ENCODE measurements around the gene LMO2.
"Not testable (repeated sequence)": the region's sequence is repeated elsewhere in the genome, so short reads cannot be mapped to it uniquely, and the experiment has no call there.

Gene LMO2

DNA sequence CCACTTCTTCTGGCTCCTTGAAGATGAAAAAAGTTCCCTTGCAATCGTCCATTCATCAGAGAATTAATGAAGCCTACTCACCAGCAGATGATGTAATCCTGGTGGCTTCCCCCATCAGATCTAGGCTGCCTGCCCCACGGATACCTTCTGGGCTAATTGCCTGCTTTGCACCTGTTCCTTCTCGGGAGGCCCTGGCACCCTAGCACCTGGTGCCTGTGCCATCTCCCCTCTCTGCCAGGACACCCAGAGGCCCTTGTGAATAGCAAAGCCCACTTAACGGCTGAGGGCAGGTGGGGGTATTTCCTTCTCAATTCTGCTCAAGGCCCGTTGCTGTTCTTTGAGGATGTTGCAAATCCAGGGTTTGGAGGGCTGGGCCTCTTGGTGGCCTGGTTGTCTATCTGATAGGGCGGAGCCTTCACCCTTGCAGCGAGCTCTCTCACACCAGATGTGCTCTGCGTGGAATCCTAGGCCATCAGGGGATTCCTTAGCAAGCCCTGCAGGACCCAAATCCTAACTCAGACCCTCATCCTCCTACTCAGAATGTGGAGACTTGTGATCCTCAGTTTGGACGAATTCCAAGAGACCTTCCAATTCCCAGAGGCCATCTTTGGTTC lies at the start of gene LMO2:
TSS of gene LMO2 (minus strand) at position 363 of the 614 bp plus-strand sequence. CDS start 22,360 bp downstream, outside the sequence.
- DNase-seq: peak; percentile 14

DNA sequence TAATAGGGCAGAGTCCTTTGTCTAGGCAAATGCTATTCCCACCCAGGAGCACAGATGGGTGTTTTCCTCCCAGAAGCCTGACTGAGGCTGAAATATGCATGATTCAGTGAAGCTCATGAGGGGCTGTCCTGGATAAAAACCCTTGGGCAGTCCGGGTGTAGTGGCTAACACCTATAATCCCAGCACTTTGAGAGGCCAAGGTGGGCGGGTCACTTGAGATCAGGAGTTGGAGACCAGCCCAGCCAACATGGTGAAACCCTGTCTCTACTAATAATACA lies 48.6 kb upstream of the LMO2 start:
- no peak for DNase-seq

DNA sequence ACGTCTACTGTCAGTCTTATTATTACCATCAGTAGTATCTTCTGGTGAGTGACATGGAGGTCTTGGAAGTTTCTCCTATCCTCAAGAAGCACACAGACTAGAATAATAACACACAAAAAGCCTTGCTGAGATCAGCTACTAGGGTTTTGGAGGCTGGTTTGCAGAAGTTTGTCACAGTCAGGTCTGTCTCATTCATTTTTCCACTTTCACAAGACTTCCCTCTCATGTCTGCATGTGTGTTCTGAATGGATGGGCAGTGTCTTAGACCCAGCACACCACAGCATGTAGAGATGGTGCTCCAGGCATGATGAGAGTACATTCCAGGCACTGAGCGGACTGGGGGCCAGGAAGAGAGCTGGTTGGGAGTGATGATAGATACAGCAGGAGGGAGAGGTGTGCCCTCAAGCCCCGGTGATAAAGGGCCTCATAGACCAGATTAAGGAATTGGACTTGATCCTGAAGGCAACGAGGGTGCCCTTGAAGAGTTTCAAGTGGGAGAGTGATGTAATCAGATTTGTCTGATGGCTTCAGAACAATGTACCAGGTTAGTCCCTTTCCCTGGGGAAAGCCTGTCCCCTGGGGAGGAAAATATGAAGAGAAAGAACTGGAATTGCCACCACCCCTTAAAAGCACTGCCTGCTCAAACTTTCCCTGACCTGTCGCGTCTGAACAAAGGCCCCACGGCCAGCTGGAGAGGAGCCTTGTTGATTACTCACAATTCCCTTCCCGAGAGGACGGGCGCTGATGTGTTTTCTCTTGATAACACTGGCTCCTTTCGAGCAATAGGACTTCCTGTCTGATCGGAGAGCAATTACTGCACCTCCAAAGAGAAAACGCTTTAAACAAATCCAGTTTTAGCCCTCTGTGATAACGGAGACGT lies 45.1 kb upstream of the LMO2 start:
- peak; percentile 11 for DNase-seq

DNA sequence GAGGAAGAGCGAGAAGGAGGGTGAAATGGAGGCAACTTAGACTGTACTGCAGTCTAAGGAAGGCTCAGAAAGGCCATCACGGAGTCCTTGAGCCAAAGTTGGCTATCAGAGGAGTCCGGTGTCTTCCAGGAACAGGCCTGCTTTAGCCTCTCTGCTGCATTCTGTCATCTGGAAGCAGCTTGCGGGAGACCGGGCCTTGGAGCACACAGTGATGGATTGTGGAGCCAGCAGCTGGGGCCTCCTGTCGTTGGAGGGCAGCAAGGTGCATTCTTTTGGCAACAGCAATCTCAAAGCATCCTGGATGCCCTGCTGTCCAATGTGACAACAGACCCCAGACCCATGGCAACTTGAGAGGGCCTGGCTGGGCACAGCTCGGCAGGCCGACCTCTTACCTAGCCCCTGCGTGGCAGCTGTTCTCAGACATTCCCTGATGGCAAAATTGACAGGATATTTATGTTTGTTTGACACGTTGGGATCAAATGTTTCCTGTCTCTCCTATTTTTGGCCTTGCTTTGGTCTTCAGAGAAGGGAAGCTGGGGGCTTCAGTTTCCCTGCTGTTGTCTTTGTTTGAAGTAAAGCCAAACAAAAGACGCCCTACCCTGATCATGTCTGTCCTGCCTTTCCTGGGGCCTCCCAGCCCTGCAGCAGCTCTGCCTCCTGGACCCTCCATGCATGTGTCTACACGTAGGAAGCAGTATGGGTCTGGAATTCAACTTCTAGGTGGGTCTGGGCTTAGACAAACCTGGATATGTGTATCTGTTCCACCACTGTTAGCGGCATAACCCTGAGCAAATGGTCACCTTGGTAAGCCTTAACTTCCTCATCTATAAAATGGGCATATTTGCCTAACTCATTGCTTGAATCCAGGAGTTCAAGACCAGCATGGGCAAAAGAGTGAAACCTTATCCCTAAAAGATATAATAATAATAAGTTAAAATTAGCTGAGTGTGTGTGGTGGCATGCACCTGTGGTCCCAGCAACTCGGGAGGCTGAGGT lies 43.9 kb upstream of the LMO2 start:
- no peak for DNase-seq

DNA sequence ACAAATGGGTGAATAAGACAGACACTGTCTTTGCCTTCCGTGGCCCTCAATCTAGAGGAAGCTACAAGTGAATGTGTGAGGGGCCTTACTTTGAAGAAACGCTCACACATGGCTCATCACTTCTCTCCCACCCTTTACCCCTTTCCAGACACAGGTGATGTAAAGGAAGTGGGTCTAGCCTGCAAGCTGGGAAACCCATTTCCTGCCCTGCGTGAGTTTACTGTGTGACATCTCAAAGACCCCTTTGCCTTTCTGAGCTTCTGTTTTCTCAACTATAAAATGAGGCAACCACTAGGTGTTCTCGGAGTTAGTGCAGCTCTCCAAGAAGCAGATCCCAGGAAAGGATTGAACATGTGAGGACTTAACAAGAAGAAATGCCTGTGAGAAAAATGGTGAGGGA lies 43.1 kb upstream of the LMO2 start:
- no peak for DNase-seq

DNA sequence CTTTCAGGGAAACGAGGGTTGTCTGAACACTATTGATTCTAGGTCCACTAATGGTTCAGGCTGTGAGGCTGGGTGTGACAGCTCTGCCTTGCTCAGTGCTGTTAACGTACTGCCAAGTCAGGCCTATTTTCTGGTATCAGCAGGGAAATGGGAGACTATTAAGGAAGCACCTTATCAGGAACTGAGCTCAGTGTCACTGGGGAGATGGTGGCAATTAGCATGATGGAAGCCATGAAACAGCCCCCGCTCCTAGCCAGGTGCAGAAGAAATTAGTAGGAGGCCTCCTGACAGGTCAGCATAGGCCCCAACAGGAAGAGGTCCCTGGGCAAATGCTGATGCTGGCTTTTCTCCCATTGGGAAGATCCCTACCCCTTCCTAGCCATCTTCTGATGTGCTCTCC lies 42.6 kb upstream of the LMO2 start:
- DNase-seq: no peak

DNA sequence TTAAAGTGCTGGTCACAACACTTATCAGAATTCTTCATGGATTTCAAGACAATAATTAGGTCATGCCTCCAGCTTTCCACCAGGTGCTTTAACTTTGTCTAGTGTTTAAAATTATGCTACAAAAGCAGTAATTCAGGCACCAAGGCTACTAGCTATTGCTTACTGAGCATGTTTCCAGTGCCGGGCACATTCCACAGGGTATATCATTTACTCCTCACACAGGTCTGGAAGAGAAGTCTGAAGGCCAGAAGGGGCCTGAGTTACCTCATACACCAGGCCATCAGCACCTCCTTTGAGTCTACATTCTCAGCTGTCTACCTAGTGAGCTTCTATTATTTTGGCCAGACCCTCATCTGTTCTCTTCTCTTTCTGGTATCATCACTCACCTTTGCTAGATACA lies 41.7 kb upstream of the LMO2 start:
- DNase-seq: no peak

DNA sequence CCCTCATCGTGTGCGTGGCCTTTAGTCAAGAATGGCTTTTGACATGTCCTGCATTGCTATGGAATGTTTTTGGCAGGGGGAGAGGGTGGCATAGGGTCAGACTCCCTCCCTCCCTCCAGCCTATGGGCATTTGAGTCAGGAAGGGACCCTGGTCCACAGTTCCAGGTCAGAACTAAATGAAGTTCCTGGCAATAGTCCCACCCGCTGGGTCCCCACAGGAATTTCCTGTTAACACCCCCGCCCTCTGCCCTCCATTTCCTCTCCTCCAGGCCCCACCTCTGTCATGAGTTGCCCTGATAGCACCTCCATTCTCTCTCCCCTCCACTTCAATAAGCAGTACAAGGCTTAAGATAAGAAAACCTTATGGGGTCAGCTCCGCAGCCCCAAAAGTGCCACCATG lies 40.8 kb upstream of the LMO2 start:
- DNase-seq: no peak

DNA sequence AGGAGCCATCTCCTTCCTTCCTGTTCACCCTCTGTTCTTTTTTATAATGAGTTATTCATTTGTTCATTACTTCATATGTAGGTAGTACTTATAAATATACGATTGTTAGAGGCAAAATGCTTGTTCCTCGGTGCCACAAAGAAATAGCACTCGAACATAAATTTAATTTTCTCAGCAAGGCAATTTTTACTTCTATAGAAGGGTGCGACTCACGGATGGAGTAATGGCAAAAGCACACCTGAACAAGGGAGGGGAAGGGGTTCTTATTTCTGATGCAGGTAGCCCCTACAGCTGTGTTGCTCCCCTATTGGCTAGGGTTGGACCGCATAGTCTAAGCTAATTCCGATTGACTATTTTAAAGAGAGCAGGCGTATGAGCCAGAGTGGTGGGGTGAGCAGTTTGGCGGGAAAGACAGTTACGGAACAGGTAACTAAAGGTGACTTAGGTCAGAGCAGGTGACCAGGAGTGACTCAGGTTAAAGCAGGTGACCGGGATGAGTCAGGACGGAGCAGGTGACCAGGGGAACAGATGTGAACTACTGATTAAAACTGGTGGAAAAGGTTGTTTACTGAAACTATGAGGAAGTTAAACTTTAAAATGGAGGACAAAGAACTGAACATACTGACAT lies 40.0 kb upstream of the LMO2 start:
- not testable (repeated sequence) for DNase-seq

DNA sequence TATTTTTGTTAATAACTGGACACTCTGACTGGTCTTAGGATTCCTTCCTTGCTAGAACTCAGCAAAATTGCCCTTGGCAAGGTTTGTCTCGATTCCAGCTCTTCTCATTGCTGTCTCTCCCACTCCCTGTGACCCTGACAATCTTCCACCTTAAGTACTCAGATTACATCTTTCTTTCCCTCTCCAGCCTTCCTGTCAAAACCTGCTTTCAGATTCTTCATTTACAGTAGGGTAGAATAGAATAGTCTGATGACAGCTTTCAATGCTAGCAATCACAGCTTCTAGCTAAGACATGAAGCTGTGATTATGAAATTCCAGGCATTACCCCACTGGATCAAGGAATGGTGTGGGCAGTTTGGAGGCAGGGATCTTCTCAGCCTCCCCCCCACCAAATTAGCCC lies 39.2 kb upstream of the LMO2 start:
- DNase-seq: no peak

DNA sequence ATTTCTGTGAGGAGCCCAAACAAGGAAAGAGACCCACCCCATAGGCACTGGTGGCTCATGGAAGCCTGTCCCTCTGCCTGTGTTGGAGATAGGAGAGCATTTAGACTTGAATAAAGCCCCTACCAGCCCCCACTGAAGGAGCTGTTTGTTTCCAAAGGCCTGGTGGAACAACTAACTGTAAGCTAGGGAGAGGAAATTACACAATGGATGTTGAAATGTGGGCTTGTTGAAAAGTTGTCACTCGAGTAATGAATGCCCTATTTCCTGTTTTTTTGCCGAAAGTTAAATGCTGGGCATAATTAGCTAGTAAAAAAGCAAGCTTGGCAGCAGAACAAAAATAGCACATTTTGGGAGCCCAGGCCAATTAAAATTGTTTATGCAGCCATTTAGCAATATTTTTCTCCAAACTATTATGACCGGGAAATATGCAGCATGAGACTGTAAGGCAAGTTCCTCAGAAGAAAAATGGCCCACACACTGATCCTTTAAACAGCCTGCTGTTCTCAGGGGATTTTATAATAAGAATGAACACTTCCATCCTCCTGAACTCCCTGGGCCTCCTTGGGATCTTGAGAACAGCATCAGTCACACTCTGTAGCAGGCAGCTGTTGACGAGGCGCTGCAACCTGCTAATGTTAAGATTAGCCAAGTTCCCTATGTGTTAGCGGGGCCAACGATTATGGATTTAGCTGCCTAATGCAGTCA lies 38.6 kb upstream of the LMO2 start:
- DNase-seq: no peak

DNA sequence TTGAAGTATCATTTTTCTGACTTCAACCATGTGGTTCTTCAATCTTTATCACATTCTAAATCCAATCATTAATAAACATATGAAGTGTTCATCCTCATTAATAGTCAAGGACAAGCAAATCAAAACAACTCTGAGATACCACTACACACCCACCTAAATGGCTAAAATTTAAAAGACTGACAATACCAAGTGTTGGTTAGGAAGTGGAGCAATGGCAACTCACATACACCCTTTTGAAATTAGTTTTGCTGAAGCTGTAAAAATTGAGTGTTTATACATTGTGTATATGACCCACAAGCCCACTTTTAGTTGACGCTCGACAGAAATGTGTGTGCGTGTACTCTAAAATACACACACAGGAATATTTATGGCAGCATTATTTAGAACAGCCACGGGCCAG lies 36.7 kb upstream of the LMO2 start:
- no peak for DNase-seq

DNA sequence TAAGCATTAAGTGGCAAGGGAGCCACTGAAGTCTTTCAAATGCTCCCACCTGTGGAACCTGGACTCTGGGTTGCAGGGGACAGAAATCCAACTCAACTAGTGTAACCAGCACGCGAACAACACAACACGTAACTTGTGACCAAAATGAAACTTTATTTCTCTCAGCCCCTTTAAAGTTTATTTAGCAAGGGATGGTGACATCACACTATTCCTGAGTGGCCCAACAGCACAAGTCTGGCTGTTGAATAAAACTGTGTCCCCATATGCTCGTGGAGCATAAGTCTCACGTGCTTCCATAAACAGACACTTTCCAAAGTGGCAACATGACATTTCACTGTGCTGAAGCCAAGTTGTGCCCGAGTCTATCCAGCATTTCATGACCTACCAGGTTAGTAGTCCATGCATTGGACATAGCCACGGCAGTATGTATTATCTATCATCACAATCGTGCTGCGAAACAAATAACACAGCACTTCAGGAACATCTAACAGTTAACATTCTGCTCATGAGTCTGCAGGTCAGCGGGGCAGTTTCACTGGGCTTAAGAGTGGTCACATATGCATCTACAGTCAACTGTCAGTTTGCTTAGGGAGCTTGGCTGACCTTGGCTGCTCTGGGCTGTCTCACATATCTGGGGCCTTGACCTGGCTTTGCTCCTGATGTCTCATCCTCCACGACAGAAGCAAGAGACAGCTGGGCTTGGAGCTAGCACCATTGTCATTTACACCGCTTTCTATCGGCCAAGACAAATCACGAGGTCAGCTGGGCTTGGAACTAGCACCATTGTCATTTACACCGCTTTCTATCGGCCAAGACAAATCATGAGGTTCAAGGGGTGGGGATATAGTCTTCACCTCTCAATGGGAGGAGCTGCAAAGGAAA lies 35.0 kb upstream of the LMO2 start:
- DNase-seq: no peak

DNA sequence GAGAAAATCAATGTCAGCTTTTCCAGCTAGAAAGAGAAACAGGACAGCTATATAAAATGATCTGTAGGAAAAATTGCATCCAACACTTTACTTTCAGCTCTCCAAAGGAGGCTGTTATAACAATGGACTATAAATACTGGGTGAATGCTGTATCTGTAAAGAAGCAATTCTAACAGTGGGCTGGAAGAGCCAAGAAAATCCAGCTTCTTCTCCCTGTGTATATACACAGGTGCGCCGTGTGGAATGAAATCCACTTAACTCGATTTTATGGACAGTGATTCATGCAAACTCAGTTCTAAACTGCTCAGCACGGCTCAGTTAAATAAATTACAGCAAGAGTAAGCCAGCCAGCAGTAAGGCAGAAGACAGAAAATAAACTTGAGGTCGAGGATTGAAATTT lies 32.5 kb upstream of the LMO2 start:
- DNase-seq: no peak

DNA sequence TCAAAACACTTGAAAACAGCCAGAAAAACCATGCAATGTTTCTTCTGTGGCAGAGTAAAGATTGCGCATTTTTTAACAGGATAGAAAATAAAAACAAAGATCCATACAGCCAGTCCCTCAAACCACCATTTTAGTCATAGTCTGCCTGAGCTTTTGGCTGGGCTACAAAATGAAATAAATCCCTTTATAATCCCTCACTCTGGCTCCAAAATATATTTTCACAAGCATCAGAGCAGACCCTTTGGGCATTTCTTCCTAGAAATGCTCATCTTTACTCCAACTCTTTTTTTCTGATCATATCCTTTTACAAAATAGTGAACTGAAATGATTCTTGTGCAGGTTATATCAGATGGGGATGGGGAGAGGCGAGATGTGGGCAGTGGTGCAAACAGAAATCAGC lies 31.8 kb upstream of the LMO2 start:
- DNase-seq: no peak

DNA sequence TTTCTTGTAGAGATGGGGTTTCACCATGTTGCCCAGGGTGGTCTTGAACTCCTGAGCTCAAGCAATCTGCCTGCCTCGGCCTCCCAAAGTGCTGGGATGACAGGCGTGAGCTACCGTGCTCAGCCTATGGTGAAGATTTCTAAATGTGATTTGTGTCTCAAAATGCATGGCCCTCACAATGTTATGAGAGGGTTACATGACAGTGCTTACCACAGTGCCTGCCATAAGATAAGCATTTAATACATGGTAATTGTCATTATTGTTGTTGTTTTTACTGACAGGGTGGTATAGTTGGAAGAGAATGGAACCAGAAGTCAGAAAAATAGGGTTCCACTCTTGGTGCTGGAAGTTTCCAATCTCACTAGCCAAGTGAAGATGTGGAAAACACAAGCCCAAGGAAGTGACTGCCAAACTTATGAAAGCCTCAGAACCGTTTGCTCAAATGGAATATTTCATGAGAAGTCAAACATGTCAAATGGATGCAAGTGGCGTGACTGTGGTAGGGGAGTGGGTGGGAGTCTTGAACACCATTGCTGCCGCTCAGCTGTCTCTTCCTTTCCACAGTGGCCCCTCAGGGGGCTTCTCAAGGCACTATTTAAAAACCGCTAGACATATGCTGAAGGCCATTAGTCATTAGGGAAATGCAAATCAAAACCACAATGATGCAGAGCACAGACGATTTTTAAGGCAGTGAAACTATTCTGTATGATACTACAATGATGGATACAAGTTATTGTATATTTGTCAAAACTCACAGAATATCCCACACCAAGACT lies 29.1 kb upstream of the LMO2 start:
- DNase-seq: no peak

DNA sequence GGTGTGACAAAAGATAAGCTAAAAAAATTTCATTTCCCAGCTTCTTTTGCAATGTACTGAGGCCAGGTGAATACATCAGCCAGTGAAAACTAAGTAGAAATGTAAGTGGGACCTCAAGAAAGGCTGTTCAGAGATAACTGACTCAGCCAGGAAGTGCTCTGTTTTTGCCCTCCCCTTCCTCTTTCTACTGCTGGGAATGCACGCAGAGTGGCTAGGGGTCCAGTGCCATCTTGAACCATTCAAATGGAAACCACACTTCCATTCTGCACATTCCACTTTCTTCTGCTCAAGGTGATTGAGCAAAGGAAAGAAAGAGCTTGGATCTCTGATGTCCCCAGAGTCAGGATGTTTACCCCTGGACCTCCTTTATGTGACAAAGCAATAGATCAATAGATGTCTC lies 27.8 kb upstream of the LMO2 start:
- no peak for DNase-seq

DNA sequence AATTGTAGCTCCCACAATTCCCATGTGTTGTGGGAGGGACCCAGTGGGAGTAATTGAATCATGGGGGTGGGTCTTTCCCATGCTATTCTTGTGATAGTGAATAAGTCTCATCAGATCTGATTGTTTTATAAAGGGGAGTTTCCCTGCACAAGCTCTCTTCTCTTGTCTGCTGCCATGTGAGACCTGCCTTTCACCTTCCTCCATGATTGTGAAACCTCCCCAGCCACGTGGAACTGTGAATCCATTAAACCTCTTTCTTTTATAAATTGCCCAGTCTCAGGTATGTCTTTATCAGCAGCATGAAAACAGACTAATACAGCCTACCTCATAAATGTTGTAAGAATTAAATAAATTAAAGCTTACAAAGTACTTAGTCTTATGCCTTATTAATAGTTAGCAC lies 25.5 kb upstream of the LMO2 start:
- DNase-seq: not testable (repeated sequence)

DNA sequence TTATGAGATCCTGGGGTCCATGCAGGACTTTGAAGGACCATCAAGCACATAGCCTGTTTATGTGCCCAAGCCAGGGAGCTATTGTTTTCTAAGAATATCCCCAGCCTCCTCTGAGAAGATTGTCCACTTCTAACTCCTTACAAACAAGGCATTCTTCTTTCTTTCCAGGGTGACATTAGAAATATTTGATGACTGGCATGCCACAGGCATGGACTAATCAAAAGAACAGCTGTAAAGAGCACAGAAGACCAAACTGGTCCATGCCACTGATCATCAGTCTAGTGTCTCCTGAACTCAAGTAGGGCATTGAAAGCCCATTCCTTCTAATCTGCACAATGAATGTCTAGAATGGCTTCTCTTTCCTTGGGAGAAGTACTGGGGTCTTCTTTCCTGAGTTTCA lies 24.9 kb upstream of the LMO2 start:
- no peak for DNase-seq

DNA sequence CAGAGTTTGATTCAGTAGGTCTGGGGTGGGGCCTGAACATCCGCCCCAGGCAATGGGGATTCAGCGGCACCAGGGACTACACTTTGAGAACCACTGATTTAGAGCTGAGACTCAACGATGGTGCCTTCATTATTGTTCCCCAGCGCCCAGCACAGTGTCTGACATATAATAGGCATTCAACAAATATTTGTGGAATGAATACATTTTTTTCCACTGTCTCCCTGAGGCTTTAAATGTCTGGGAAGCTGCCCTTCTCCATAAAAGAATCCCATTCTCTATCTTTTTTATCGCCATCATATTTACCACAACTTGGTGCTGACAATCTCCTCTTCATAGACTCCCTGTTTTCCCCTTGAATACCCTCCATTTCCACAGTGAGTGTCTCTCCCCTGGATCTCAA lies 23.6 kb upstream of the LMO2 start:
- DNase-seq: no peak

DNA sequence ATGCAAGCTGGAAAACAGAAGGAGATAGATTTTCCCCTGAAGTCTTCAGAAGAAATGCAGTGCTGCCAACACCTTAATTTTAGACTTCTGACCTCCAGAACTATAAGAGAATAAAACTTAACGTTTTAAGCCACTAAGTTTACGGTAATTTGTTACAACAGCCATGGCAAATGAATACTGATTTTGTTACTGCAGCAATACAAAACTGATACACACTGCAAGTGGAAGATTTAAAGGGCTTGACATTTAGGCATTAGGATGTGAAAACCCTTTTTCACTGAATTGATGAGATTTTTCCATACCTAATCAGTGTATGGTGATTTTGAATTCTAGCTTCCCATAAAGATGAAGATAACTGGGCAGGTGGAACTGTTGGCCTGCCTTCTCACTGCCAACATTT lies 22.1 kb upstream of the LMO2 start:
- no peak for DNase-seq

Data from NCI-H146 (cell line).